CD14-positive monocyte (primary cell): ENCODE results near the gene NR2C2AP. TPM values are rescaled to one million over a fixed set of nuclear protein-coding genes. Genes with fewer than 3 reads are reported as not detected.

Experiments
- DNase-seq, 3 donors: peaks; one replicate each; pipeline ENCODE4 v3.0.0-alpha.2; 2011 to 2022
- H2AFZ ChIP-seq: 2 replicates; pipeline ENCODE4 v1.6.0; 2012; ENCODE audit warnings: mild to moderate bottlenecking, low read depth, low read length, inconsistent platforms; ENCODE audit not compliant: insufficient read depth, poor library complexity, severe bottlenecking
- H3K27ac ChIP-seq, 2 donors: 1 replicate in 1 of 2; 2 replicates in 1 of 2; pipeline ENCODE4 v1.5.1; 2012 to 2013; ENCODE audit warnings: low read length in 2 of 2, control low read depth in 1 of 2, inconsistent platforms in 1 of 2, low read depth in 1 of 2, mild to moderate bottlenecking in 1 of 2
- H3K27me3 ChIP-seq, 2 donors: one replicate each; pipeline versions ENCODE4 v1.6.0 to v1.6.1; 2011 to 2013; ENCODE audit warnings: low read length in 2 of 2; ENCODE audit not compliant: control insufficient read depth in 2 of 2, insufficient read depth in 2 of 2
- H3K36me3 ChIP-seq, 2 donors: replicated peaks in 1 of 2; 1 replicate in 1 of 2; 2 replicates in 1 of 2; pipeline versions ENCODE4 v1.5.1 to v1.6.1; 2012 to 2013; ENCODE audit warnings: low read length in 2 of 2, control low read depth in 1 of 2, inconsistent platforms in 1 of 2, mild to moderate bottlenecking in 1 of 2; ENCODE audit not compliant: insufficient read depth in 2 of 2, control insufficient read depth in 1 of 2
- H3K4me1 ChIP-seq, 2 donors: 1 replicate in 1 of 2; 2 replicates in 1 of 2; pipeline versions ENCODE4 v1.5.1 to v1.6.1; 2012 to 2013; ENCODE audit warnings: low read length in 2 of 2, control low read depth in 1 of 2, inconsistent platforms in 1 of 2, mild to moderate bottlenecking in 1 of 2, moderate library complexity in 1 of 2; ENCODE audit not compliant: insufficient read depth in 2 of 2, control insufficient read depth in 1 of 2
- H3K4me2 ChIP-seq: replicated peaks from 2 replicates; pipeline ENCODE3; 2012; ENCODE audit warnings: low read length, moderate library complexity, mild to moderate bottlenecking; ENCODE audit not compliant: poor library complexity, severe bottlenecking; ENCODE audit errors: extremely low read depth
- H3K4me3 ChIP-seq, 3 experiments: fragments of 200-600 bp in 1 of 3; sonication (generic) in 1 of 3; replicated peaks in 1 of 3; 1 replicate in 2 of 3; 2 replicates in 1 of 3; pipeline ENCODE4 v1.5.1; 2011 to 2013; ENCODE audit warnings: low read length in 3 of 3, mild to moderate bottlenecking in 3 of 3, control low read depth in 2 of 3, low read depth in 2 of 3, inconsistent platforms in 1 of 3, moderate library complexity in 1 of 3
- H3K79me2 ChIP-seq: 2 replicates; pipeline ENCODE4 v1.6.0; 2012; ENCODE audit warnings: mild to moderate bottlenecking, control low read depth, inconsistent platforms, low read length, moderate library complexity; ENCODE audit not compliant: insufficient read depth
- H3K9ac ChIP-seq: 2 replicates; pipeline ENCODE4 v1.6.0; 2017; ENCODE audit warnings: low read length, mild to moderate bottlenecking; ENCODE audit not compliant: insufficient read depth, poor library complexity, severe bottlenecking
- H3K9me3 ChIP-seq, 2 donors: replicated peaks in 1 of 2; 1 replicate in 1 of 2; 2 replicates in 1 of 2; pipeline versions ENCODE4 v1.5.1 to v1.6.1; 2012 to 2013; ENCODE audit warnings: low read length in 2 of 2, control low read depth in 1 of 2; ENCODE audit not compliant: control insufficient read depth in 1 of 2, insufficient read depth in 1 of 2
- H4K20me1 ChIP-seq: 2 replicates; pipeline ENCODE4 v1.6.0; 2012; ENCODE audit warnings: mild to moderate bottlenecking, low read length, control low read depth, moderate library complexity; ENCODE audit not compliant: insufficient read depth
- H3K27ac Mint-ChIP-seq, 7 donors: one replicate each; pipeline ENCODE4 v1.8.0; 2020; ENCODE audit warnings: mild to moderate bottlenecking in 7 of 7, mixed read lengths in 7 of 7, moderate library complexity in 6 of 7, inconsistent platforms in 2 of 7
- H3K27me3 Mint-ChIP-seq, 3 donors: one replicate each; pipeline ENCODE4 v1.8.0; 2021 to 2022; ENCODE audit warnings: low read depth in 3 of 3, mild to moderate bottlenecking in 3 of 3, mixed read lengths in 3 of 3, moderate library complexity in 3 of 3, inconsistent platforms in 1 of 3
- H3K36me3 Mint-ChIP-seq, 2 donors: one replicate each; pipeline ENCODE4 v1.8.0; 2020; ENCODE audit warnings: mixed read lengths in 2 of 2, inconsistent platforms in 1 of 2, mild to moderate bottlenecking in 1 of 2
- H3K4me1 Mint-ChIP-seq: one replicate; pipeline ENCODE4 v1.8.0; 2020; ENCODE audit warnings: mild to moderate bottlenecking, mixed read lengths
- H3K4me3 Mint-ChIP-seq, 2 donors: one replicate each; pipeline ENCODE4 v1.8.0; 2020; ENCODE audit warnings: mild to moderate bottlenecking in 2 of 2, mixed read lengths in 2 of 2, moderate library complexity in 1 of 2
- H3K9me3 Mint-ChIP-seq, 7 donors: one replicate each; pipeline ENCODE4 v1.8.0; 2020 to 2022; ENCODE audit warnings: mixed read lengths in 7 of 7, mild to moderate bottlenecking in 6 of 7, moderate library complexity in 6 of 7, inconsistent platforms in 2 of 7
- WGBS: methylation state at CpG from one replicate; pipeline ENCODE4 v1.1.5; 2013; ENCODE audit warnings: missing lambda C conversion rate; ENCODE audit not compliant: insufficient coverage; 5-methylcytosine and 5-hydroxymethylcytosine counted together
- intact Hi-C, 2 donors: fragments of 100-400 bp; cut with micrococcal nuclease; formaldehyde crosslinking; loops; one replicate each; pipeline versions ENCODE4 v1.15.0 to v1.15.1; 2023
- polyA plus RNA-seq, 3 donors: library from polyadenylated mRNA; depleted of rRNA in 1 of 3; unstranded in 2 of 3; stranded (reverse) in 1 of 3; fragments of 300-500 nt in 2 of 3; fragments of >200 nt in 1 of 3; fragmentation: Illumina TruSeq in 2 of 3; gene quantifications; 1 replicate in 2 of 3; 2 replicates in 1 of 3; pipeline ENCODE4 v1.2.3, GENCODE V29; 2012 to 2021
- TF ChIP-seq, protein P1 (sequence below): fragments of 200-600 bp; IDR thresholded peaks from one replicate; pipeline ENCODE4 v1.8.0; 2022; ENCODE audit warnings: antibody characterized with exemption, mild to moderate bottlenecking

The NR2C2AP gene
- polyA plus RNA-seq, 3 donors: 6.4 to 7.8 (median 6.4) TPM

DNA sequence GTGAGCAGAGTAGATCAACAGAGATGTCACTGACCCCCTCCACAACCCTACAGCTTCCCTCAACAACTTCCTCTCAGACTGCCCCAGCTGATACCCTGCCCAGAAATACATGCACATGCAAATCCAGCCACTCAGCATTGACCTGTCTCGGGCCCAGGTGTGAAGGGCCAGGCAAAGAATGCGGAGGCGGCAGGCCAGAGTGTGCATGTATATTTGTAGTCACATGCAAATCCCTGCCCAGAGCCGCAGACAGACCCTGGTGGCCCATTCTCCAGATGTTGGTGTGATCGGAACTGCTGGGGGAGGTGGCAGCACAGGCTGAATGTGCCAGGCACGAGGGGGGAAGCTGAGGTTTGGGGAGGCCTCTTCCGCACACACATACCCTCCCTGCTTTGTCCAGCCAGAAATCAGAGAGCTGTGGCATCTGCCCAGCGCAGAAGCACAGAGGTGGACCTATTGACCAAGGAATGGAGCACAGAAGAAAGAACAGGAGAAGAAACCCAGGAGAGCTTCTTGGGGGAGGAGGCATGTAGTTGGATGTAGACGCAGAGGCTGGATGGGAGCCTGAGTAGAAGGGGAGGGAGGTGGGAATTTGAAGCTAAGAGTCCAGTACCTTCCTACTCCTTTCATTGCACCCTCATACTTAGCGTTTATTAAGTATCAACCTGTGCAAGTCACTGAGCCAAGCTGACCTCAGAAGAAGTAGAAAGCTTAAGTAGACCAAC is 47.6 kb downstream of the NR2C2AP start:
- Histone ChIP-seq H3K4me2 (no peak overlapping the region), H3K9ac (no peak overlapping the region), H3K27me3 (no peaks in the 10 kb centered on the region), H4K20me1 (no peaks in the 10 kb centered on the region), H3K9me3 (no peaks in the 10 kb centered on the region), H3K4me3 (no peak overlapping the region), H3K79me2 (no peaks in the 10 kb centered on the region), H3K36me3 (peaks cover 0 to 7% of the 10 kb centered on the region in 2 donors), H2AFZ (no peak overlapping the region), H3K27ac (no peak overlapping the region), H3K4me1 (no peaks in the 10 kb centered on the region)
- H3K4me1 Mint-ChIP-seq: no peaks in the 10 kb centered on the region
- H3K36me3 Mint-ChIP-seq: peaks cover 14 to 18% of the 10 kb centered on the region in 2 donors
- no peak overlapping the region for H3K4me3 Mint-ChIP-seq
- intact Hi-C loops: no loop called here
- 100% methylated on average over 4 of the region's 10 CpGs for WGBS
- peaks cover 0 to 8% (median 0%) of the 10 kb centered on the region in 7 donors for H3K9me3 Mint-ChIP-seq
- TF ChIP-seq, protein P1, sequence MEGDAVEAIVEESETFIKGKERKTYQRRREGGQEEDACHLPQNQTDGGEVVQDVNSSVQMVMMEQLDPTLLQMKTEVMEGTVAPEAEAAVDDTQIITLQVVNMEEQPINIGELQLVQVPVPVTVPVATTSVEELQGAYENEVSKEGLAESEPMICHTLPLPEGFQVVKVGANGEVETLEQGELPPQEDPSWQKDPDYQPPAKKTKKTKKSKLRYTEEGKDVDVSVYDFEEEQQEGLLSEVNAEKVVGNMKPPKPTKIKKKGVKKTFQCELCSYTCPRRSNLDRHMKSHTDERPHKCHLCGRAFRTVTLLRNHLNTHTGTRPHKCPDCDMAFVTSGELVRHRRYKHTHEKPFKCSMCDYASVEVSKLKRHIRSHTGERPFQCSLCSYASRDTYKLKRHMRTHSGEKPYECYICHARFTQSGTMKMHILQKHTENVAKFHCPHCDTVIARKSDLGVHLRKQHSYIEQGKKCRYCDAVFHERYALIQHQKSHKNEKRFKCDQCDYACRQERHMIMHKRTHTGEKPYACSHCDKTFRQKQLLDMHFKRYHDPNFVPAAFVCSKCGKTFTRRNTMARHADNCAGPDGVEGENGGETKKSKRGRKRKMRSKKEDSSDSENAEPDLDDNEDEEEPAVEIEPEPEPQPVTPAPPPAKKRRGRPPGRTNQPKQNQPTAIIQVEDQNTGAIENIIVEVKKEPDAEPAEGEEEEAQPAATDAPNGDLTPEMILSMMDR: no peak
- DNase-seq: no peak
- no peak overlapping the region for H3K27ac Mint-ChIP-seq
- H3K27me3 Mint-ChIP-seq: peaks cover 0 to 1% (median 0%) of the 10 kb centered on the region in 3 donors

DNA sequence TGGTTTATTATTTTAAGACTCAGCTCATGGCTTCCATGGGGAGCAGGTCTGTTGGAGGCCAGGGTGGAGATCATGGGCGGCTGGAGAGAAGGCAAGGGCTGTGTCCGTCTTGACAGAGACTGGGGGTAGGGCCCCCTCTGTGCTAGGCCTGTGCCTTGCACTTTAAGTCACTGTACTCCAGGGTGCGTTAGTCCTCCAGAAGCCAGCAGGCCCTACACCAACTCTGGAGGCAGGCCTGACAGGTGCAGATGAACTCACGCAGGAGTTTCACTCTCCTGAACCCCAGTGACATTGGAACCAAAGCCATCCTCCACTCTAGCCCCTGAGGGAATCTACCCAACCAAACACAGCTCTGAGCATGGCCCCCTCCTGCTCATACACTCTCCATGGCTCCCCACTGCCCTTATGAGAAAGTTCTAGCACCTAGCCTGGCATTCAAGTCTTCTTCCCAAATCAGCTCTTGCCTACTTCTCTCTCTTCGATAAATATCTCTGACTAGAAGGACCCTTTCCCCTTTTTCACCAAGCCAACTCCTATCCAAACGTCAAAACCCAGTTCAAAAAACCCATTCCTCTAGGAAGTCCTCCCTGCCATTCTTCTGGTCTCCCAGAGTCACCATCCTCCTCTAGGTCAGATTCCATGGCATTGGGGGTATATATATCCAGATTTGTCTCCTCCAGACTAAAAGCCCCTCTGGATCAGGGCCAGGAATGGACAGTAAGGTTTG is 48.3 kb downstream of the NR2C2AP start:
- DNase-seq: no peak
- H3K36me3 Mint-ChIP-seq: peaks cover 14 to 21% of the 10 kb centered on the region in 2 donors
- H3K9me3 Mint-ChIP-seq: peaks cover 0 to 8% (median 0%) of the 10 kb centered on the region in 7 donors
- H3K4me1 ChIP-seq: no peaks in the 10 kb centered on the region
- TF ChIP-seq, protein P1: no peak
- H3K79me2 ChIP-seq: no peaks in the 10 kb centered on the region
- H3K4me2 ChIP-seq: no peak overlapping the region
- no peak overlapping the region for H3K27ac ChIP-seq
- H3K27me3 ChIP-seq: no peaks in the 10 kb centered on the region
- H3K9ac ChIP-seq: no peak overlapping the region
- no peaks in the 10 kb centered on the region for H4K20me1 ChIP-seq
- H3K4me3 Mint-ChIP-seq: no peak overlapping the region
- H3K4me3 ChIP-seq: no peak overlapping the region
- WGBS: 95% methylated on average over 5 of the region's 6 CpGs
- no peaks in the 10 kb centered on the region for H3K9me3 ChIP-seq
- peaks cover 0 to 7% of the 10 kb centered on the region in 2 donors for H3K36me3 ChIP-seq
- H3K4me1 Mint-ChIP-seq: no peaks in the 10 kb centered on the region
- peaks cover 0 to 1% (median 0%) of the 10 kb centered on the region in 3 donors for H3K27me3 Mint-ChIP-seq
- no peak overlapping the region for H3K27ac Mint-ChIP-seq
- intact Hi-C loops: no loop called here
- no peak overlapping the region for H2AFZ ChIP-seq
